GM12892 (cell line): ENCODE data around the gene DENND6A.

Experiments used
- POLR2A ChIP-seq: IDR thresholded peaks from 2 replicates; pipeline ENCODE4 v1.6.1; 2011; ENCODE audit warnings: low read depth, low read length, control low read depth
- POLR2AphosphoS5 ChIP-seq: IDR thresholded peaks from 2 replicates; pipeline ENCODE4 v1.6.1; 2011; ENCODE audit warnings: low read depth, low read length, control low read depth

- TF ChIP-seq POLR2A (no peak), POLR2AphosphoS5 (no peak)
These were observed 100.6 kb downstream of the DENND6A start for GRCh38 chr3:57592306-57592705.
